Activated CD4-positive, CD25-positive, alpha-beta regulatory T cell treated with anti-CD3 and anti-CD28 coated beads, Interleukin-2, amount 50 U/mL, for 72 hours (primary cell): ENCODE measurements around the gene ALDH4A1.
"Not testable (repeated sequence)": the region's sequence is repeated elsewhere in the genome, so short reads cannot be mapped to it uniquely, and the experiment has no call there.

Experiments
- DNase-seq: peaks from one replicate; pipeline ENCODE4 v3.0.0; 2021

Gene ALDH4A1

DNA sequence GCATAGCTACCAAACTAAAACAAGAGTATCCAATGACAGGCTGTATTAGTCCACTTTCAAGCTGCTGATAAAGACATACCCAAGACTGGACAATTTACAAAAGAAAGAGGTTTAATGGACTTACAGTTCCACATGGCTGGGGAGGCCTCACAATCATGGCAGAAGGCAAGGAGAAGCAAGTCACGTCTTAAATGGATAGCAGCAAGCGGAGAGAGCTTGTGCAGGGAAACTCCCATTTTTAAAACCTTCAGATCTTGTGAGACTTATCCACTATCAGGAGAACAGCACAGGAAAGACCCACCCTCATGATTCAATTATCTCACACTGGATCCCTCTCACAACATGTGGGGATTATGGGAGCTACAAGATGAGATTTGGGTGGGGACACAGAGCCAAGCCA, 54.6 kb downstream of the ALDH4A1 start:
- DNase-seq: not testable (repeated sequence)

DNA sequence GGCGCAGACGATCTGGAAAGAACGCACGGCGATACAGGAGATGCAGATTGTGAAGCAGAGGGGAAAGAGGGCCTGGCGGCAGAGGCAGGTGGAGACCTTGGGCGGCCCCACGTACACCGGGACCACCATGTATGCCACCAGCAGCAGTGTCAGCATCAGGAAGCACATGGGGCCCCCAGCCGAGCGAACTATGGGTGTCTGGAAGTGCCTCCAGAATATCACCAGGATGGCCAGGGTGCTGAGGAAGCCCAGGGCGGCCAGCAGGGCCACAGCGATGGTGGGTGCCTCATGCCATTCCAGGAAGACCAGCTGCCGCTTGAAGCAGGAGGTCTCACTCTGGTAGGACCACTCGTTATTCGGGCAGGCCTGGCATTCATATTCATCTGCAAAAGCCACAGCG, 62.2 kb downstream of the ALDH4A1 start:
- DNase-seq: no peak

DNA sequence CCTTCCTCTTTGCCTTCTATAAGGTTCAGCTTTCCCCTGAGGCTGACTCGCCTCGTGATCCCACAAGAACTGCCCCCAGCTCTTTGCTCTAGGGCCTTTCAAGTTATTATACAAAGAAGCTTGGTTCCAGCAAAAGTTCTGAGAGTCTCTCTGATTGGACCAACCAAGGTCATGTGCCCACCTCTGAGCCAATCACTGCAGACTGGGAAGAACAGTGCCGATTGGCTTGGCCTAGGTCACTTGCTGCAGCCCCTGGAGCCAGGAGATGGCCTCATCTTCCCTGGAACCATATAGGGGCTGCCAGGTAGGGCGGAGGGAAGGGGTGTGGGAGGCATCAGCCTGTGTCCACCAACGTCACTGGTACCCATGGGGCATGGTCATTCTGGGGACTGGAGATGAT, 65.7 kb downstream of the ALDH4A1 start:
- DNase-seq: no peak

DNA sequence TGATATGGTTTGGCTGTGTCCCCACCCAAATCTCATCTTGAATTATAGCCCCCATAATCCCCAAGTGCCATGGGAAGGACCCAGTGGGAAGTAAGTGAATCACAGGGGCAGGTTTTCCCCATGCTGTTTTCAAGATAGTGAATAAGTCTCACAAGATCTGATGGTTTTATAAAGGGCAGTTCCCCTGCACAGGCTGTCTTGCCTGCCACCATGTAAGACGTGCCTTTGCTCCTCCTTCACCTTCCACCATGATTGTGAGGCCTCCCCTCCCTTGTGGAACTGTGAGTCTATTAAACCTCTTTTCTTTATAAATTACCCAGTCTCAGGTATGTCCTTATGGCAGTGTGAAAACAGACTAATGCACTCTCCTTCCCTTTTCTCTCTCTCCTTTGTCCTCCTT, 70.0 kb downstream of the ALDH4A1 start:
- not testable (repeated sequence) for DNase-seq

DNA sequence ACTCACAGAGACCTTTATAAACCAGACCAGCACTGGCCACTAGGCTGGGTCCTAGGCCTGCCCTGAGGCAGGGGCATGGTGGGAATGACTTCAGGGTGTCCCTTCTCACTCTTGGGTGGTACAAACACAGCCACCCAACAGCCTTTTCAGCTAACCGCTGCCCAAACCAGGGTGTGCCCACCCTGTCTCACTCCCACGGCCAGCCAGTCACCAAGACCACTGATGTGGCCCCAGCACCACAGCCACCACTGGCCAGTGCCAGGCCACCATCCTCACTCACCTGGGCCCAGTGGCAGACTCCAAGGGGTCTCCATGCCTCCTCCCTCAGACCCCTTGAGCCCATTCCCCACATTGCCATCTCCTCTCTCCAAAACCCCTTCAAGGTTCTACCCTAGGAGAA, 70.7 kb downstream of the ALDH4A1 start:
- DNase-seq: no peak

DNA sequence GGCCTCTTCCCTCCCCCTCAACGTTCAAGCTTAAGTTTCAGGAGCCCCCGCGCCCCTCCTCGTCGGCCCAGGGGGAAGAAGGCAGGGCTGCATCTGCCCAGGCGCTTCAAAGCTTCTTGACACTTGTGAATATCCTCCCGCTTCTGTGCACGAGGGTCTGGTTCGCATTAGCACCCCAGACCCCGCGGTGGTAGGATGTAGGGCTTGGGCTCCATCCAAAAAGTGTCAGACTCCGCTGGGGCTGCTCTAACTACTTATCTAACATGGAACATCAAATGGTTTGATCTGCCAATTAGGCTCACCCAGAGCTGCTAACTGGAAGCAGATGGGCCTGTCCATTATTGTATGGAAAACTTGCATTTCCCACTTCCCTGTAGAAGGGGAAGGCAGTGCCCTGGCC, 71.8 kb downstream of the ALDH4A1 start:
- DNase-seq: no peak

DNA sequence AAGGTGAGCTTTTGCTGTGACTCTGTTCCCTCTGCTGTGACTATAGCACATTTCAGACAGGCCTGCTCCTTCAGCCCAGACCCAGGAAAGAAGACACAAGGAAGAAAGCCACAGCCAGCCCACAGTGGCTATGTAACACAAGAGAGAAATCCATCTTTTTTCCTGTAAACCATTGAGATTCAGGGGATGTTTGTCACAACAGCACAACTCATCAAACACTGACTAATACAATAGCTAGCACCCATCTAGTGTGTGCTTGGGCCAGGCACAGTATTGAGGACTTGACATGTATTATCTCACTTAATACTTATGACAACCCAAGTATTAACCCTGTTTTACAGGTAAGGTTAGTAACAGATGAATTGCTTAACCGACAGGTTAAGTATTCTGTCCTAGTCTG, 72.7 kb downstream of the ALDH4A1 start:
- DNase-seq: no peak

DNA sequence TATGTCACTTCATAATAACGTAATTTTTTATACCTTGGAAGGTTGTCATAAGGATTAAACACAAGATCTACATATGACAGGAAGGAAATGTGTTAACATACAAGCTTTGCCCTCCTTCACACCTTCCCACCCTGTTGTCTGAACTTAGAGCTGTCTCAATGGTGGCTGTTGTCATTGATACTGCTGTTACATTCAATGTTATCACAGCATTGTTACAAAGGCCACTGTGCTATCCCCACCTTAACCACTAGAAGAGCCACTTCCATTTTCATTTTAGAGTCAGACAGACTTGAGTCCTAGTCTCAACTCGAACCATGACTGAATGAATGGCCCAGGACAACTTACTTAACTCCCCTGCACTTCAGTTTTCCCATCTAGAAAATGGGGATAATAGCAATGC, 74.1 kb downstream of the ALDH4A1 start:
- no peak for DNase-seq

DNA sequence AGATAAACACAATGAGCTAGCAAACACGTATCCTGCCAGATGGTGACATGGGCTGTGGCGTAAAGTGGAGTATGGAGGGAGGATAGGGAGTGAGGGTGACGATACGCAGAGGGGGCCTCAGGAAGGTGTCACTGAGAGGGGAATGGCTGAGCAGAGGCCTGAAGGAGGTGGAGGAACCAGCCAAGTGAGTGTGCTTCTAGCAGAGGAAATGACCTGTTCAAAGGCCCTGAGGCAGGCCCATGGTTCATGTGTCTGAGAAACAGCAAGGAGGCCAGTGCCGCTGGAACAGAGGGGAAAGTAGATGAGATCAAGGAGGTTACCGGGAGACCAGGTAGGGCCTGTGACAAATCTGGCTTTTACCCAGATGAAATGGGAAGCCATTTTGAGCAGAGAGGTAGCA, 78.9 kb downstream of the ALDH4A1 start:
- no peak for DNase-seq
